ENCODE measurements around the gene AP3B1. TPM values are rescaled to one million over a fixed set of nuclear protein-coding genes. Genes with fewer than 3 reads are reported as not detected.

Gene AP3B1
- total RNA-seq, 1 experiment from 2014 or later = 41.8 TPM

- H3K18ac ChIP-seq (ENCODE audit: insufficient read length, low read depth, low read length) = no peak overlapping the region
- no peak overlapping the region for H2BK15ac ChIP-seq (ENCODE audit: low read depth, low read length)
- H3K27me3 Mint-ChIP-seq (ENCODE audit: low read depth) = no peaks in the 10 kb centered on the region; the same call in 1 of the 2 replicates
- H3K4me1 Mint-ChIP-seq = peaks cover 0 to 2% of the 10 kb centered on the region in 2 experiments; a peak in 1 of 4 replicates
- H3K23ac ChIP-seq (ENCODE audit: insufficient read length, low read depth, low read length) = no peak overlapping the region
- no peaks in the 10 kb centered on the region for H3K79me1 ChIP-seq (ENCODE audit: insufficient read depth, low read depth, low read length, poor library complexity, severe bottlenecking)
- H3K4me1 ChIP-seq (ENCODE audit: insufficient read depth, low read length) = no peaks in the 10 kb centered on the region
- no peak overlapping the region for H2BK12ac ChIP-seq (ENCODE audit: insufficient read length, low read depth, low read length)
- no peak overlapping the region for H3K27ac ChIP-seq (ENCODE audit: insufficient read length, low read depth, low read length)
- H2BK5ac ChIP-seq (ENCODE audit: insufficient read length, low read length) = no peak overlapping the region
- peaks cover 11 to 13% of the 10 kb centered on the region in 2 experiments for H3K9me3 Mint-ChIP-seq
- TF ChIP-seq, protein P1, sequence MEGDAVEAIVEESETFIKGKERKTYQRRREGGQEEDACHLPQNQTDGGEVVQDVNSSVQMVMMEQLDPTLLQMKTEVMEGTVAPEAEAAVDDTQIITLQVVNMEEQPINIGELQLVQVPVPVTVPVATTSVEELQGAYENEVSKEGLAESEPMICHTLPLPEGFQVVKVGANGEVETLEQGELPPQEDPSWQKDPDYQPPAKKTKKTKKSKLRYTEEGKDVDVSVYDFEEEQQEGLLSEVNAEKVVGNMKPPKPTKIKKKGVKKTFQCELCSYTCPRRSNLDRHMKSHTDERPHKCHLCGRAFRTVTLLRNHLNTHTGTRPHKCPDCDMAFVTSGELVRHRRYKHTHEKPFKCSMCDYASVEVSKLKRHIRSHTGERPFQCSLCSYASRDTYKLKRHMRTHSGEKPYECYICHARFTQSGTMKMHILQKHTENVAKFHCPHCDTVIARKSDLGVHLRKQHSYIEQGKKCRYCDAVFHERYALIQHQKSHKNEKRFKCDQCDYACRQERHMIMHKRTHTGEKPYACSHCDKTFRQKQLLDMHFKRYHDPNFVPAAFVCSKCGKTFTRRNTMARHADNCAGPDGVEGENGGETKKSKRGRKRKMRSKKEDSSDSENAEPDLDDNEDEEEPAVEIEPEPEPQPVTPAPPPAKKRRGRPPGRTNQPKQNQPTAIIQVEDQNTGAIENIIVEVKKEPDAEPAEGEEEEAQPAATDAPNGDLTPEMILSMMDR (conservative IDR thresholded peaks at IDR 0.05) = no peak
- no peak overlapping the region for H3K14ac ChIP-seq (ENCODE audit: insufficient read depth, low read length)
- H4K8ac ChIP-seq (replicated peaks; ENCODE audit: insufficient read length, low read depth, low read length) = no peak overlapping the region
- no peak overlapping the region for H2BK20ac ChIP-seq (ENCODE audit: low read depth, low read length, poor library complexity, severe bottlenecking)
- no peaks in the 10 kb centered on the region for H3K79me2 ChIP-seq (ENCODE audit: insufficient read depth, low read length)
- H3K4me2 ChIP-seq (ENCODE audit: insufficient read depth, insufficient read length, low read length) = no peak overlapping the region
- no peak overlapping the region for H2AFZ ChIP-seq (ENCODE audit: low read length)
- no peaks in the 10 kb centered on the region for H3K27me3 ChIP-seq (ENCODE audit: insufficient read depth, low read length)
- no peaks in the 10 kb centered on the region for H4K20me1 ChIP-seq (ENCODE audit: control insufficient read depth, insufficient read depth, insufficient read length)
- no peak for DNase-seq
- no peak overlapping the region for H3K4me3 Mint-ChIP-seq
- no peak overlapping the region for H3K27ac Mint-ChIP-seq
- no peak overlapping the region for H2AK5ac ChIP-seq (ENCODE audit: insufficient read length, low read length)
- no peak overlapping the region for H3T11ph ChIP-seq (ENCODE audit: low read length)
- no peak overlapping the region for H4K5ac ChIP-seq (ENCODE audit: insufficient read length, low read depth, low read length)
- H2BK120ac ChIP-seq (ENCODE audit: low read depth, low read length, poor library complexity, severe bottlenecking) = no peak overlapping the region
- H3K4ac ChIP-seq (ENCODE audit: low read depth, low read length) = no peak overlapping the region
- no peaks in the 10 kb centered on the region for H3K23me2 ChIP-seq (ENCODE audit: insufficient read length, low read depth, low read length, poor library complexity, severe bottlenecking)
- H3K9me3 ChIP-seq (ENCODE audit: control insufficient read depth, low read depth, low read length) = no peaks in the 10 kb centered on the region
- H3K56ac ChIP-seq (ENCODE audit: insufficient read length, low read depth, low read length) = no peak overlapping the region
- no peak overlapping the region for H3K9ac ChIP-seq (ENCODE audit: extremely low read depth, insufficient read length, low read length)
- H4K91ac ChIP-seq (ENCODE audit: insufficient read length, low read depth, low read length) = no peak overlapping the region
- peaks cover 14 to 18% (median 17%) of the 10 kb centered on the region in 3 experiments for H3K36me3 Mint-ChIP-seq (ENCODE audit: insufficient read depth in 1 of 3, low read depth in 3 of 3)
Observed at GRCh38 chr5:78187172-78187571, 107.3 kb downstream of the AP3B1 start.

All from H9 (cell line).